Measurements from ENCODE around the gene PRKCZ.

Gene PRKCZ

DNA sequence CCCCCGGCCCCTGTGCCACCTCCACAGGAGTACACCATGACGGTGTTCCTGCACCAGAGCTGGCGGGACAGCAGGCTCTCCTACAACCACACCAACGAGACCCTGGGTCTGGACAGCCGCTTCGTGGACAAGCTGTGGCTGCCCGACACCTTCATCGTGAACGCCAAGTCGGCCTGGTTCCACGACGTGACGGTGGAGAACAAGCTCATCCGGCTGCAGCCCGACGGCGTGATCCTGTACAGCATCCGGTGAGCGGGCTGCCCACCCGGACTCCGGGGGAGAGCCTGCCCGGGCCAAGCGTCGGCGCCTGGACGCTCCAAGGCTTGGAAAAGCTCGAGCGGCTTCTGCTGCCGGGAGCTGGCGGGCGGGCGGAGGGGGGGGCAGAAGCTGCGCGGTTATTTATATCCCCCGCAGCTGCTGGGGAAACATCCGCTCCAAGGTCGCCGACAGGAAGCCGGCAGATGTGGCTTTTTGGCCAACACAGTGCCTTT is 24.7 kb upstream of the PRKCZ start:
- no peak for DNase-seq

DNA sequence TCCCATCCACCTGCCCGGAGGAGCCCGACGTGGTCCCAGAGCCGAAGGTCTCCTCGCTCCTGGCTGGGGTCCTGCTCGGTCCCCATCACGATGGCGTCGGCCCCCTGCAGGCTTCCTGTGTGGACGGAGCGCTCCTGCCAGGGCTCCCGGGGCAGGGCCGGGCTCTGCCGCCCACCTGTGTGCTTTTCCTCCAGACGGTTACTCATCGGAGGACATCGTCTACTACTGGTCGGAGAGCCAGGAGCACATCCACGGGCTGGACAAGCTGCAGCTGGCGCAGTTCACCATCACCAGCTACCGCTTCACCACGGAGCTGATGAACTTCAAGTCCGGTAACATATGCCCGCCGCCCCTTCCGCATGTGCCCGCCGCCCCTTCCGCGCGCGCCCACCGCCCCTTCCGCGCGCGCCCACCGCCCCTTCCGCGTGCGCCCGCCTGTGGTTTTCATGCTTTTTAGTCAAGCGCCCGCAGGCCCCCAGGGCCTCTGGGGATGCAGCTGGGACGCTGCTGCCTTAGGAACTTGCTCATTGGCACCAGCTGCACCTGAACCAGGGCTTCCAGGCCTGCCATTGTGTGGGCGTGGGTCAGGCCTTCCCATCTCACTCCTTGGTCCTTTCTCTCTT is 22.1 kb upstream of the PRKCZ start:
- DNase-seq: no peak

DNA sequence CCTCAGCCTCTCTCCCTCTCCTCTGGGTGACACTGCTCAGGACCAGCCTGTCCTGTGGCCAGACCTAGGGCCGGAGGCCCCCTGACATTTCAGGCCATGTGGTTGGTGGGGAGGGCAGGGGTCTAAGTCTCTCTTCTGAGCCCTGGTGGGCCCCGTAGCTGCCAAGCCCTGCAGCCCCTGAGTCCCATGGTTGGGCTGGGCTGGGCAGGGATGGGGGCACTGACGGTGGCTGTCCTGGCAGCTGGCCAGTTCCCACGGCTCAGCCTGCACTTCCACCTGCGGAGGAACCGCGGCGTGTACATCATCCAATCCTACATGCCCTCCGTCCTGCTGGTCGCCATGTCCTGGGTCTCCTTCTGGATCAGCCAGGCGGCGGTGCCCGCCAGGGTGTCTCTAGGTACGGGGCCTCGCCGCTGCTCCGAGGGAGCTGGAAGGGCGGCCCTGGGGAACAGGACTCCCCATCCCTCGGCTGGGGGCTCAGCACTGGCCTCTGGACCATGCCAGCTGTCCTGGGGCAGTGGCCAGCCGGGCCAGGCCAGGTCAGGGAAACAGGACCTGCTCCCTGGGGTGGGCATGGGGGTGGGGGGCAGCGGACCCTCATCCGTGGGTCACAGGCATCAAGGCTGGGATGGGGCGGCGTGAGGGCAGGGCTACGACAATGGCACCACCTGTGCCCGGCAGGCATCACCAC is 21.2 kb upstream of the PRKCZ start:
- no peak for DNase-seq

DNA sequence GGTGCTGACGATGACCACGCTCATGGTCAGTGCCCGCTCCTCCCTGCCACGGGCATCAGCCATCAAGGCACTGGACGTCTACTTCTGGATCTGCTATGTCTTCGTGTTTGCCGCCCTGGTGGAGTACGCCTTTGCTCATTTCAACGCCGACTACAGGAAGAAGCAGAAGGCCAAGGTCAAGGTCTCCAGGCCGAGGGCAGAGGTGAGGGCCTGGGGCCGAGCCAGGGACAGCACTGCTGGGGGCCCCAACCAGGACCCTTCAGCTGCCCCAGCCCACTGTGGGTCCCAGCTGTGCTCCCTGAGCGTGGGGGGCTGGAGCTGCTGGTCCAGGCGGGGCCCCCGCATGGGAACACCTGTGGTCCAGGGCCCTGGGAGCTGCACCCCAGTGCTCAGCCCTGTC is 20.6 kb upstream of the PRKCZ start:
- no peak for DNase-seq

DNA sequence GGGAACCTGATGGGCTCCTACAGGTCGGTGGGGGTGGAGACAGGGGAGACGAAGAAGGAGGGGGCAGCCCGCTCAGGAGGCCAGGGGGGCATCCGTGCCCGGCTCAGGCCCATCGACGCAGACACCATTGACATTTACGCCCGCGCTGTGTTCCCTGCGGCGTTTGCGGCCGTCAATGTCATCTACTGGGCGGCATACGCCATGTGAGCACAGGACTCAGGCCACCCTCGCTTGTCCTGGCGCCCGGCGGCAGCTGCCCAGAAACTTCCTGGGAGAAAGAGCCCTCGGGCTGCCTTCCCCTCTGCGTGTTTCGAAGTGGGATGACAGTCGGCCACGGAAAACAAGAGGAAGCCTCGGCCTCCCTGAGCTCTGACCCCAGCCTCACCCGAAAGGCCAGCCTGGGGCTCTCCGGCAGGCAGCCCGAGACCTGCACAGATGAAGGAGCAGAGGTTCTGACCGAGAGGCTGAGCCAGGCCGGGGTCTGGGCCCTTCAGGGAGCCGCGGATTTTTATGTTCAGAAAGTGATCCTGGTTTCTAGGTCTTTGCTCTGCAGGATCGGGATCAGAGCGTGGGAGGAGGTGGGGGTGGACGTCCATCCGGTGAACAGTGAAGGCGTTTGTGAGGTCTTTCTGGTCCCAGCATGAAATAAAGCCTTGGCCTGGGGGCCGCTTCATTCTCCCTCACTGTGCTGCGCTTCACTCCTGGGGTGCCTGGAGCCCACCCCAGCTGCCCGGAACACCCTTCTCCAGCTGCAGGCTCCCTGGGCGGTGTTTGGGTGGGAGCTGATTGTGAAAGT is 19.9 kb upstream of the PRKCZ start:
- no peak for DNase-seq

DNA sequence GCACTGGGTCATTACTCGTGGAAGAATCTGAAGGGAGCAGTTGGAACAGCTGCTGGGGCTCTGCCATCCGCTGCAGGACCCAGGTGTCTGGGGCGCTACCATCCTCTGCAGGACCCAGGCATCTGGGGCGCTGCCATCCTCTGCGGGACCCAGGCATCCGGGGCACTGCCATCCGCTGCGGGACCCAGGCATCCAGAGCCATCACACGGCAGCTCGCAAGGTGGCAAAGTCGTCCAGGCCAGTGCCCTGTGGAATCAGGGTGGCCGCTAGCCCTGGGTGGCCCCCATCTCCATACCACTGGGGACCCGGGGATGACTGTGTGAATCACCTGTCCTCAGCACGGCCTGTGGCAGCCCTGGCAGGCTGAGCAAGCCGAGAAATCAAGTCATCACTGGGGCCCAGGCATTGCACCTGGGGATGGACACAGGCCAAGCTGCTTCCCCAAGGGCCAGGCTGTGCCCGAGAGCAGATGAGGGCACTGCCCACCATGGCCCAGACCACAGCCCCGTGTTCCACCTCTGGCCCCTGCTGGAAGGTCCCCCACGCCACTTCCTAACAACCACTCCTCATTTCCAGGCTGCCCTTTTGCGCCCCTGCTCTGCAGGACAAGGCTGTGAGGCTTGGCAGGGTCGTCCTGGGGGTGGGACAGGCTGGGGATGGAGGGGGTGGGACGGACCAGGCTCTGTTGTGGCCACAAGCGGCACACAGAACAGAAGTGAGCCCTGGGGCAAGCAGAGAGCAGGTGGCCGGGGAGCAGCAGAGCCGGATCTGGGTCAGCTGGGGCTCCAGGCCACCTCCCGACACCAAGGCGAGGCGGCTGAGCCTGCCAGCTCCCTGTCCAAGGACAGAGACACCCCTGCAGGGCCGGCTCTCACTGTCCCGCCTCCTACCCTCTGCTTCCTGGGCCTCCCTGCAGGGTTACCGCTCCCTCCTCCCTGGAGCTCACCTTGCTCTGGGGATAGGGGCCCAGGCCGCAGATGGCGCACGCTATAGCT is 18.4 kb upstream of the PRKCZ start:
- no peak for DNase-seq

DNA sequence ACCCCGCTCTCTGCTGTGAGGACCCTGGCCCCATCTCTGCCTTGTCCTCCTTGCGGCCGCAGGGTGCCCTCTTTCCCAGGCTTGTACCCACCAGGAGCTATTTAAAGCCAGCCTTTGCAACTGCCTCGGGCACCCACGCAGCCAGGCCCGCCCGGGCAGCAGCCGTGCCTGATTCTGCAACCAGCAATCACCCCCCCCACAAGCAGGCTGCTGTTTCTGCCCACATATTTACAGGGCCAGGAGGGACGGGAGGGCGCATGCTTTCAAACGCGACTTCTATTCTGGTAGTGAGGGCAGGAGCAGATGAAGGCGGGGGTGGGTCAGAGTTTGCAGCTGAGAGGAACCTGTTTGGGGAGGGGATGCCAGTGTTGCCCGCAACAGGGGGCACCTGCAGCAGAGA is 17.5 kb upstream of the PRKCZ start:
- DNase-seq: no peak

DNA sequence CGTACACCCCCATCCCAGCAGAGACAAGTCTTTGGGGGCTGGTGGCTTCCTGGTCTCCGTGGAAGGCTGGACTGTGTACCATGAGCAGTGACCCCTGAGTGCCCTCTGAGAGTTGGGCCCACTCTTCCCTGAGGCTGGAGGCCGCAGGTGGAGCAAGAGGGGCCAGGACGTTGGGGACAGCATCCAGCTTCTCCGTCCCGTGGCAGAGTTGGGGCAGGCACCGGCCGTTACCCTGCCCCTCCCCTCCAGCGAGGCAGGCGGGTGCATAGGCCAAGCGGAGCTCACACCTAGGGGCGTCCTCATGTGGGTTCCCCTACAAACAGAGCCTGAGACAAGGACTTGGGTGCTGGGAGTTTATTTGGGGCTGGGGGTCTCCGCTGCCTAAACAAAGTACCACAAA is 17.0 kb upstream of the PRKCZ start:
- no peak for DNase-seq

DNA sequence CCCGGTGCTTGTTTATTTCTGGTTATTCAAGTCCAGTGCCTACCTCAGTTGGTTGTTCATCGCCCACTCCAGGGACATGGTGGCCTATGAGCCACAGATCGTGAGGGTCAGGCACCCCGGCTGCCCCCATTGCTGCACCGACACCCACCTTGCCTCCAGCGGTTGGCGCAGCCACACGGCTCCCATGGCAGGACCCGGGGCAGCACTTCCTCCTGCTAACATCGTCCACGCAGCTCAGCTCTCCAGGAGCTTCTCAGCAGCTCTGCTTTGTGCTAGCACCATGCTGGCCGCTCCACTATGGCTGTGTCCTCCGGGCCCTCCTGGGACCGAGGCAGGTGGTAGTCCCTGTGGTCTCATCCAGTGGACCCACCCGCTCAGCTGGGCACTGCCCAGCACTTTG is 13.9 kb upstream of the PRKCZ start:
- DNase-seq: no peak

DNA sequence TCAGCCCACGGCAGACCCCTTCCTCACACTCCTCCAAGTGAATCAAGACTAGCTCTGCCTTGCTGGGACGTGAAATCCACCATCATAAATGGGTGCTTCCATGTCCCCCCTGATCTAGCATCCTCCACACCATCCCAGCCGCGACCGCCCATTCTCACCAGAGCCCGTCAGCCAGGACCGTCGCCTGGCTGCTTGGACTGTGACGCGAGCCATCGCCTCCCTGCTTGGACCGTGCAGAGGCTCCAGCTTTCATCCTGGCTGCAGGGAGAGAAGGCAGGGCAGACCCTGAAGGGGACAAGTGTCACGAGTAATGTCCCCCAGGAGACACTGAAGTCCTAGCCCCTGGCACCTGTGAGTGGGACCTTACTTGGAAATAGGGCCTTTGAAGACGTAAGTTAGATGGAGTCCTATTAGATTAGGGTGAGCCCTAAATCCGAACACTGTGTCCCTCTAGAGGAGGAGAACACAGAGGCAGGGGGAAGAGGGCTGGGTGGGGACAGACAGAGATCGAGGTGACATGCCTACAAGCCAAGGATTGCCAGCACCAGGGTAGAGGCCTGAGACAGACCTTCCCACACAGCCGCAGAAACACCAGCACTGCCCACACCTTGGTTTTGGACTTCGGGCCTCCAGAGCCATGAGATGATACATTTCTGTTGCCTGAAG is 12.8 kb upstream of the PRKCZ start:
- DNase-seq: no peak

DNA sequence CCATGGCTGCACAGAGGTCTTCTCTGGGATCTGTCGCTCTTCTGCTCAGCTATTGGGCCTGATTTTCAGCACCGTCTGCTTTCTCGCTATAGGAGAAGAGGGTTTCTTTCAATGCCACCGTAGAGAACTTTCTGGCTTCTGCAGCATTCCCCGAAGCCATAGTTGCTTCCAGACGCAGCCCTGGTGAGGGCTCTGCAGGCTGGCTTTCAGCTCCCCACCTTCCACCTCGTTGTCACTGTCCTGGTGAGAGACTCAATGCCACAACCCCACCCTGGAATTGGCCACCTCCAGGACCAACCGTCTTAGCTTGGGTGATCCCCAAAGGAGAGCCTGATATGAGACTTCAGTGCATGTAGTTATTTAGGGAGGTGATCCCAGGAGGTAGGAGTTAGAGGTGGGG is 12.0 kb upstream of the PRKCZ start:
- no peak for DNase-seq

DNA sequence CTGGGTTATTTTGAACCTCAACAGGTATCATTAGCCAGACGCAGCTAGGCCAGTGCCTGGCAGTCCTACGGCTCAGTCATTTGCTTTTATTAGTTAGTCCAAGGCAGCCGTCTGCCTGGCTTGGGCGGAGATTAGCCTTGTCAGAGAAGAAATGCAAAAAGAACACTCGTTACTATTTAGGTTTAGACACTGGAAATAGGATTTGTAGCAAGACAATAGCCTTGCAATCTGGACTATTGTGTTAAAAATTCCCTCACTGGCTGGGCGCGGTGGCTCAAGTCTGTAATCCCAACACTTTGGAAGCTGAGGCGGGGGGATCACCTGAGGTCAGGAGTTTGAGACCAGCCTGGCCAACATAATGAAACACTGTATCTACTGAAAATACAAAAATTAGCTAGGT is 11.0 kb upstream of the PRKCZ start:
- DNase-seq: no peak

DNA sequence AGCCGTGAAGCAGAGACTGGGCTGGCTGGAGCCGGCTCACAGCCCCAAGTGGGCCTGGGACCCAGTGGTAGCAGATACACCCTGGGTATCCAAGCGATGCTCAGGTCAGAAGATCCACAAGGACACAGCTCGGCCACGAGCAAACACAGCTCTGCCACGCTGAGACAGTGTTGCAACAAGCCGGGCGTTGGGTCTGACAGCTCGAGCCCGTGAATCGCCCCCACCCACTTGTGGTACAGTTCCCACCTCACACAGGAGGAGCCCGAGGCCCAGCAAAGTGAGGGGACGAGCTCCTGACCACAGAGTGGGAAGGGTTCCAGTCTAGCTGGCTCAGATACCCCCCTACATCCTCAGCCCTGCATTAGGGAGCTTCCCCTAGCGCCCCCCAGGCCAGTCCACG is 8.9 kb upstream of the PRKCZ start:
- DNase-seq: no peak

DNA sequence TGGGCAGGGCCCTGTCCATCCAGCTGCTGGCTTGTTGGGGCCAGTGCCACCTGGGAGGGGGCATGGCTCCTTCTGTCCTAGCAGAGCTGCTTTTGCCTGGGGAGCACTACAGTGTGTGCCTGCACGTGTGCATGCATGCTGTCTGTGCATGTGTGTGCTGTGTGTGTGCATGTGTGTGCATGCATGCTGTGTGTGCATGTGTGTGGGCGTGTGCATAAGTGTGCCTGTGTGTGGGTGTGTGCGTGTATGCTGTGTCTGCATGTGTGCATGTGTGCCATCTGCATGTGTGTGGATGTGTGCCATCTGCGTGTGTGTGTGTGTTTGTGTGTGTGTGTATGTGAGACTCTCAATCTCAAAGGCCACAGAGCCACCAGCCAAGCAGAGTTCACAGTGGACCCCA is 8.3 kb upstream of the PRKCZ start:
- no peak for DNase-seq

DNA sequence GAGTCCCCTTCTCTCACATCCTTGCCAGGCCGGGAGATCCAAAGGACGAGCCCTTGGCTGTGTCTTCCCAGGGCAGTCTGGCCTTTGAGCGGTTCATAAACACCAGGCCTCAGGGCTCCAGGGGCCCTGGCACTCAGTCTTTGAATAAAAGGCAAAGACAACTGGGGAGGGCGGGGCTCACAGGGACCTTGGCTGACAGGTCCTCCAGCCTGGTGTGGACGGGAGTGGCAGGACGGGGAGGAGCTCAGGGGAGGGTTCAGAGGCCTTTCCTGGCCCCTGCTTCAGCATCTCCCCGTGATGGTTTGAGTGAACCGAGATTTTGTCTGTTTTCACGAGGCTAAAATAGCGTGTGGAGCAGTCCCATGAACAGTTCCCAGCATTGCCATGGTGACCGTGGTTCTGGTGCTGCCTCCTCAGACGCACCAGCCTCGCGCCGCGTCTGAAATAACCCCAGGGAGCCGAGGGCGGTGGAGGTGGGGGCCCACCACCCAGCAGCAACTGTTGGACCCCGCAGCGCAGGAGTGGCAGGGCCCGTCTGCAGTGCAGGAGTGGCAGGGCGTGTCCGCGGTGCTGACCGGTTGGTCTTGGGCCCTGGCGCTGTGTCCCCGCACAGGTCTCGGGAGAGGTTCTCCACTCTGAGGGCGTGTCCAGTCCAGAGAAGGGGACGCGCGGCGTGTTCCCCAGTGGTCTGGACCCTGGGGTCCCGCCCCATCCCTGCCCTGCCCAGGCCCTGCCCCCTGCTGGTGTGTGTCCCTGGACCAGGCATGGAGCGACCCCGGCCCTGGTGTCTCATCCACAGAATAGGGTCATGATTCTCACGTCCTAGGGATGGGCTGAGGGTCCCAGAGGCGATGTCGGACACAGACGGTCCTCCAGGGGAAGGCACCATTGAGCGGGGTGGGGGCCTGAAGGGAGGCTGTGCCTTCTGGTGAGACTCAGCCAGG is 7.1 kb upstream of the PRKCZ start:
- no peak for DNase-seq

DNA sequence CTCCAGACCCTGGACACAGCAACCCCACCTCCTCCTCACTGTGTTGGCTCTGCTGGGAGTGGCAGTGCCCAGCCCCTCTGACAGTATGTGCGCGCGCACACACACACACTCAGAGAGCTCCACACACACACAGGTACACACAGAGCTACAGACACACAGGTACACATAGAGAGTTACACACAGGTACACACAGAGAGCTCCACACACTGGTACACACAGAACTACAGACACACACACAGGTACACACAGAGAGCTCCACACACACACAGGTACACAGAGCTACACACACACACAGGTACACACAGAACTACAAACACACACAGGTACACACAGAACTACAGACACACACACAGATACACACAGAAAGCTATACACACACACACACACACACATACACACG is 6.3 kb upstream of the PRKCZ start:
- DNase-seq: no peak

DNA sequence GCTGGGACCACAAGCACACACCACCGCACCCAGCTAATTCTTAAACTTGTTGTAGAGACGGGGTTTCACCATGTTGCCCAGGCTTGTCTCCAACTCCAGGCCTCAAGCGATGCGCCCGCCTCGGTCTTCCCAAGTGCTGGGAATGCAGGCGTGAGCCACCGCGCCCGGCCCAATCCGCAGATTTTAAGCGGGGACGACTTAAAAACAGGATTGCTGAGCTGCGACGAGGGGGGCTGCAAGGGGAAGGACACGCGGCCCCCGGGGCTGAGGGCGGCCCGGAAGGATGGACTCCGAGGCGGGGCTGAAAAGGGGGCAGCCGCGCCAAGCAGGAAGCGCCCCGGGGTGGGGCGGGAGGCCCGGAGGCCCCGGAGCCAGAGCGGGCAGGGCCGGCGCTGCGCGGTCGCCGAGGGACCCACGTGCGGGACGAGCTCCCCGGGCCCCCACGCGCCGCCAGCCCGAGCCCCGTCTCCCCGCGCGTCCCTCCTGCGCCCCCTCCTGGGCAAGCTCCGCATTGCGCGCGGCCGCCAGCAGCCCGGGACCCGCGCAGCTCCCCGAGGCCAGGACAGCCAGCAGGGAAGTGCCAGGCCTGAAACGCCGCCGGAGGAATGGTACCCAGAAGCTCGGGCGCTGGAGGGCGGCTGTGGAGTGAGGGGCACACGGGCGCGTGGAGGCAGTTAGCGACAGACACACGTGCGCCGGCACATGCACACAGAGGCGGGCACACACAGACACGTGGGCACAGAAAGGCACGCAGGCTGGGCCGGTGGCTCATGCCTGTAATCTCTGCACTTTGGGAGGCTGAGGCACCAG is 5.5 kb upstream of the PRKCZ start:
- DNase-seq: peak; percentile 2

DNA sequence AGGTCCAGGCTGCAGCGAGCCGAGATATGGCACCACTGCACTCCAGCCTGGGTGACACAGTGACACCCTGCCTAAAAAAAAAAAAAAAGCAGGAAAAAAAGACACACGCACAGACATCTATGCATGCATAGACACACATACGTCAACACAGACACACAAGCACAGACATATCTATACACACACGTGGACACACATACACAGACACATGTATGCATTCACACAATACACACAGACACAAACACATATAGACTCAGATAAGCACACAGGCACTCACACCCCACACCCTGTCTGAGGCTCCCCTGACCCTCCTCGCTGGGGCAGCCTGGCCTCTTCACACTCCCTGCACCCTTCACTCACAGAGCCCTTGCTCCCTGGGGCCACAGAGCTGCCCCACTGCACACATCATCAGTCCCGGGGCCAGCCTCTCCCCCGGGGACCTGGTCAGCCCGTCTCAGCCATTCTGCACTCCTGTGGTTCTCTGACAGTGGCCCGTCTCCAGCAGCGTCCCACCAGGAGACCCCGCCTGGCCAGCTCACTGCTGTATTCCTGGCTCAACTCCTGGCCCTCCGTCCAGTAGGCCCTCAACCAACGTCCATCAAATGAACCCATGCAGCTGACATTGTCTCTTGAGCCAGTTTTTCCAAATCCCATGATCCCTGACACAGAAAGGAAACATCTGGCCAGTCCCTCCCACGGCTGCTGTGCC is 4.6 kb upstream of the PRKCZ start:
- no peak for DNase-seq

DNA sequence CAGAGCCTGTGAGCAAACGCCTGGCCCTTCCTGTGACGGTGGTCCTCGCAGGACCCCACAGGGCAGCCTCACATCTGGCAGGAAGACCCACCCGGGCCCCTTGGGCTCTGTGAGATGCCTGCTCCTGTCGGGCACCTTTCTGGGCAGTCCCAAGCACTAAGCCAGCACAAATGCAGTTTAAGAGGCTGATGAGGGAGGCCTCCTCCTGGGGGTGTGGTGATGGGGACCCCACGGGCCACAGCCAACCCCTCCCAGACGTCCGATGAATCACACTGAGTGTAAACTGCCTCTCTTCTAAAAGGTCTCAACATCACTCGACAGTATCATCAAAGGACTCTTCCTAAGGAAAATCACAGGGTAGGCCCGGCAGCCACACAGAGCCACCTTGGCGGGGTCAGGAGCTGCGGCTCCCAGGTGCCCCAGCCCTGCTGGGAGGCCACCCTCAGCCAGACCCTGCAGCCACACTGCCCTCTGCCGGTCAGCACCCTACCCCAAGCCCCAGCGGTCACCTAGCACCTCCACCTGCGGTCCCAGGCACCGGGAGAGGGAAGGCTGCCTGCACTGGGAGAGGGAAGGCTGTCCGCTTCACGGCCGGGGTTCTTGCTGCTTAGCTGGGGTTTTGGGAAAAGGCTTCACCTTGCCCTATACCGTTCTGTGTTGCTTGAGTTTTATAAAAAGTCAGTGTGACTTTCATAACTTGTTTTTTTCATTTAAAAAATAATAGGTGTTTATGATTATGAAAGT is 3.9 kb upstream of the PRKCZ start:
- peak; percentile 39 for DNase-seq
